Activated naive CD4-positive, alpha-beta T cell treated with anti-CD3 and anti-CD28 coated beads for 36 hours (primary cell): ENCODE measurements around the gene ECI2. TPM values are rescaled to one million over a fixed set of nuclear protein-coding genes. Genes with fewer than 3 reads are reported as not detected.

ENCODE experiments used
- CTCF ChIA-PET: fragments of 350-600 bp; sonication (Branson Sonifier 250); formaldehyde crosslinking; loops from one replicate; lab custom pipeline; 2021; ENCODE audit warnings: antibody characterized with exemption; lab: Charles Lee
- DNase-seq: peaks from one replicate; pipeline ENCODE4 v3.0.0-alpha.2; 2020
- H3K27ac Mint-ChIP-seq: one replicate; pipeline ENCODE4 v1.8.0; 2021; ENCODE audit warnings: mild to moderate bottlenecking, mixed read lengths
- H3K27me3 Mint-ChIP-seq: one replicate; pipeline ENCODE4 v1.8.0; 2021; ENCODE audit warnings: low read depth, mixed read lengths
- H3K36me3 Mint-ChIP-seq: one replicate; pipeline ENCODE4 v1.8.0; 2021; ENCODE audit warnings: low read depth, mixed read lengths
- H3K4me1 Mint-ChIP-seq: one replicate; pipeline ENCODE4 v1.8.0; 2021; ENCODE audit warnings: low read depth, mixed read lengths
- H3K4me3 Mint-ChIP-seq: one replicate; pipeline ENCODE4 v1.8.0; 2021; ENCODE audit warnings: mild to moderate bottlenecking, moderate library complexity, mixed read lengths
- H3K9me3 Mint-ChIP-seq: one replicate; pipeline ENCODE4 v1.8.0; 2021; ENCODE audit warnings: mixed read lengths
- intact Hi-C: fragments of 100-400 bp; cut with micrococcal nuclease; formaldehyde crosslinking; loops from one replicate; pipeline ENCODE4 v1.15.1; 2023
- total RNA-seq, 2 experiments: library from RNA; stranded (reverse); gene quantifications; one replicate each; pipeline ENCODE4 v1.2.3, GENCODE V29; 2021

ECI2 gene
- total RNA-seq, 2 experiments from 2014 or later, result 30.7 to 32.7 TPM

DNA sequence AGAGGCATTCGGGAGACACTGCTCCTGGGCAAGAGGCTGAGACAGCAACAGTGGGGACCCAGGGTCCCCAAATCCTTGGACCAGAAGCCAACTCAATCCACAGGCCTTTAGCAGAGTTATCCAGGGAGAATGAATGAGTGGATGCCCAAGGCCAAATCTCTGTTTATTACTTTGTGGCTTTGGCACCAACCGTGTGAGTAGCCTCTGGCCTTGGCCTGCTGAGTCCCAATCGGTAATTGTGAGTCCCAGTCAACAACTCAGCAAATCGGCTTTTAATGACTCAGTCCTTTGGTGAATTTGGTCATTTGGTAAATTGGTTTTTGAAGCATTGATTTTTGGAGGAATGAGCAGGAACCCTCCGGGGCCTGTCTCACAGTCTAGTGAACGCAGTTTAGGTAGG, 29.1 kb upstream of the ECI2 start:
- H3K4me1 Mint-ChIP-seq, result no peaks in the 10 kb centered on the region
- H3K27me3 Mint-ChIP-seq, result no peaks in the 10 kb centered on the region
- H3K27ac Mint-ChIP-seq, result no peak overlapping the region
- no peak overlapping the region for H3K4me3 Mint-ChIP-seq
- H3K36me3 Mint-ChIP-seq, result no peaks in the 10 kb centered on the region
- H3K9me3 Mint-ChIP-seq, result no peaks in the 10 kb centered on the region
- intact Hi-C loops, result no loop called here
- DNase-seq, result no peak
- CTCF ChIA-PET, result no interaction called here

DNA sequence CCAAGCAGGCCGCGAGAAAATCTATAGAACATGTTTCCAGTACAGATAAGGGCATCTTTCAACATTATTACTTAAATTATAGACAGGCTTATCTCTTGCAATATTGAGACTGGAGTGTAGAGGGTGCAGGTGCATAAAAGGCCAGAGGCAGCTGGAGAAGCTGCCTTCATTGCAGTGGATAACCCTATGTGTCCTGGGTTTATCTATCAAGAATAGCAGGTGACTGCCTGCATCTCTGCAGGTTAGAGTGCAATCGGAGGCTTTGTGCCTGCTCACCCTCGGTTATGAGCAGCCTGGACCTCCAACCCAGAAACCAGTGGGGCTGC, 28.7 kb upstream of the ECI2 start:
- intact Hi-C loops, result no loop called here
- H3K4me3 Mint-ChIP-seq, result no peak overlapping the region
- CTCF ChIA-PET, result no interaction called here

DNA sequence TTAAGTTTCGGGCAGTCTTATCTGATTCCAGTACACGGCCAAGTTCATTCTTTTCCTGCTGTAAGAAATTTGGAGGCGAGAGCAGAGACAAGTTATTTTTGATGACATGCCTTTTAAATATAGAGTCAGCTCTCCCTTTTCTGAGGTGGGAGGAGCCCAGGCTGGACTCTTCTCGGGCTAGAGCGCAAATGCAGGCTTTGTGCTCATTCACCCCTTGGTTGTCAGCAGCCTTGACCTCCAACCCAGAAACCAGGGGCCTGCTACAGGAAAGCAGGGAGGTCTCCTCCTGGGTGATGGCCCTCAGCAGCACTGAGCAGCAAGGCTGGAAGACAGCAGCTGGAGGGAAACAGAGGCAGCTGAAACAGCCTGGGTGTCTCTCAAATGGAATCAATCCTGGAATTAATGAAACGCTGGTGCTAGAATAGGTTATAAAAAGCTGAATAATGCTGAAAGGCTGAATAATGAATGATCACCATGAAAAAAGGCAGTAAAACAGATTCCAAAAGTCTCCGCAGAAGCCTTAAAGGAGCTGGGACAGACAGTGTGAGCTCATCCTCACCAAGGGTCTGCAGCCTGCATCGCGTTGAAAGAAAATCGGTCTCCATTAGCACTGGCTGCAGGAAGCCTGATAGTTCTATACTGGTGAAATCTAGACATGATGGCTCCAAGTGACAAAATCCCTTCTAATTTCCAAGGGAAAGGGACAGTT, 28.2 kb upstream of the ECI2 start:
- Mint-ChIP-seq H3K27me3 (no peaks in the 10 kb centered on the region), H3K4me1 (no peaks in the 10 kb centered on the region), H3K36me3 (no peaks in the 10 kb centered on the region), H3K4me3 (no peak overlapping the region), H3K27ac (no peak overlapping the region), H3K9me3 (no peaks in the 10 kb centered on the region)
- intact Hi-C loops, result no loop called here
- DNase-seq, result no peak
- CTCF ChIA-PET, result no interaction called here

More for the DNA sequence above, 28.7 kb upstream of the ECI2 start:
- Mint-ChIP-seq H3K9me3 (no peaks in the 10 kb centered on the region), H3K27me3 (no peaks in the 10 kb centered on the region), H3K27ac (no peak overlapping the region), H3K4me1 (no peaks in the 10 kb centered on the region), H3K36me3 (no peaks in the 10 kb centered on the region)
- DNase-seq, result no peak

DNA sequence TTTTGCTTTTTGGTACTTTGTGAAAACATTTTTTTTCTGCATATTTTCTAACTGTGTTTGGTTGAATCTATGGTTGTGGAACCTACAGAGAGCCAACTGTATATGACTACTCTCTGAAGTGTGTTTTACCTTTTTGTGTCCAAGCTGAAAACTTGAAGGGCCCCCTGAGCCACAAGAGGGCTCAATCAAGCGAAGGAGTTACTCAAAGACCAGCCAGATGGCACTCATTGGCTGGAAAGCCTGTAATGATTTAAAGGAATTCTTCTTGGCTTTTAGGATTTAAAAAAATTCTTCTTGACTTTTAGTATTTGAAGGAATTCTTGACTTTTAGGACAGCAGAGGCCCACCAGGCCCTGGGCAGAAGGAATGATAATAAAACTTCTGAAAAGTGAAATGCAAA, 27.0 kb upstream of the ECI2 start:
- no peaks in the 10 kb centered on the region for H3K4me1 Mint-ChIP-seq
- H3K36me3 Mint-ChIP-seq, result no peaks in the 10 kb centered on the region
- intact Hi-C loops, result no loop called here
- H3K27me3 Mint-ChIP-seq, result no peaks in the 10 kb centered on the region
- no peak overlapping the region for H3K4me3 Mint-ChIP-seq
- no peaks in the 10 kb centered on the region for H3K9me3 Mint-ChIP-seq
- H3K27ac Mint-ChIP-seq, result no peak overlapping the region
- CTCF ChIA-PET, result no interaction called here
- no peak for DNase-seq

DNA sequence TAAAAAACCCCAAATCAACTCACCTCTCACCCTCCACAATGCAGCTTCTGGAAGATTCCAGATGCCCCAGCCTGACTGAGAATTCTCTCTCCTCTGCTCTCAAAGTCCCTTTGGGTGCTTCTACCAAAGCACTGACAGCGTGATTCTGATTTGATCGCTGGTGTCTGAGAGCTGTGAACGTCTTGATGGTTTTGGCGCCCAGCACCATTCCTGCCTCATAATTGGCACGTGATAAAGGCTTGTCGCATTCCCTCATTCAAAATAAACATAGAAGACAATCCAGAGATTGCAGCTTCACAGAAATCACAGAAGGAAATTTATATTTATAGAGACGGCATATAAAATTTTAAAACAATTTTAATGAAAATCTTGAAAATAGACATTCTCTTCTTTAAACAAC, 24.1 kb upstream of the ECI2 start:
- H3K27me3 Mint-ChIP-seq, result no peaks in the 10 kb centered on the region
- CTCF ChIA-PET, result interaction anchor here (0.6 kb wide), 1 partner anchor 146 kb away, joined by 4 read pairs; no protein-coding TSS in a partner anchor
- H3K9me3 Mint-ChIP-seq, result no peaks in the 10 kb centered on the region
- peaks cover 6% of the 10 kb centered on the region for H3K4me1 Mint-ChIP-seq
- H3K27ac Mint-ChIP-seq, result no peak overlapping the region
- intact Hi-C loops, result loop anchor here (5.0 to 10.0 kb wide), 2 partner anchors 53 to 225 kb away; no protein-coding TSS in a partner anchor
- H3K36me3 Mint-ChIP-seq, result no peaks in the 10 kb centered on the region
- H3K4me3 Mint-ChIP-seq, result no peak overlapping the region
- no peak for DNase-seq

DNA sequence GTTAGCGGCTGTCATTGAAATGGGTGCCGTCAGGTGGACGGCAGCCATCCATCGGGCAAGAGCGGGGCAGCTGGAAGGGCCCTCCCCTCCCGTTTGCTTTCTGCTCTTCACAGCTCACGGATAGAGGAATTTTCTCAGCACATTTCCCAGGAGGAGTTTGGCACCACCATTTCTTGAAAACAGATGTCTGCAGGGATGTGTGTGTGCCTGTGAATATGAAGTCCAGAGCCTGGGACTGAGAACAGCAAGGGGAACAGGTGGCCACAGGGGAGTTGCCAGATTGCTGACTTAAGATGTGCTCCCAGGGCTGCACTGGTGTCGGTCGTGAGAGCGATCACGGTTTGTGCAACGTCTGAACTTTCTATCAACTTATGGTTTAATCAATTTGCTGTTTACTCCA, 22.1 kb upstream of the ECI2 start:
- peaks cover 6% of the 10 kb centered on the region for H3K4me1 Mint-ChIP-seq
- no peak overlapping the region for H3K4me3 Mint-ChIP-seq
- intact Hi-C loops, result loop anchor here (5.0 to 10.0 kb wide), 2 partner anchors 55 to 223 kb away; no protein-coding TSS in a partner anchor
- CTCF ChIA-PET, result interaction anchor here (1.7 kb wide), 1 partner anchor 103 kb away, joined by 4 read pairs; no protein-coding TSS in a partner anchor
- H3K9me3 Mint-ChIP-seq, result no peaks in the 10 kb centered on the region
- DNase-seq, result no peak
- H3K27me3 Mint-ChIP-seq, result peaks cover 3% of the 10 kb centered on the region
- no peaks in the 10 kb centered on the region for H3K36me3 Mint-ChIP-seq
- no peak overlapping the region for H3K27ac Mint-ChIP-seq

DNA sequence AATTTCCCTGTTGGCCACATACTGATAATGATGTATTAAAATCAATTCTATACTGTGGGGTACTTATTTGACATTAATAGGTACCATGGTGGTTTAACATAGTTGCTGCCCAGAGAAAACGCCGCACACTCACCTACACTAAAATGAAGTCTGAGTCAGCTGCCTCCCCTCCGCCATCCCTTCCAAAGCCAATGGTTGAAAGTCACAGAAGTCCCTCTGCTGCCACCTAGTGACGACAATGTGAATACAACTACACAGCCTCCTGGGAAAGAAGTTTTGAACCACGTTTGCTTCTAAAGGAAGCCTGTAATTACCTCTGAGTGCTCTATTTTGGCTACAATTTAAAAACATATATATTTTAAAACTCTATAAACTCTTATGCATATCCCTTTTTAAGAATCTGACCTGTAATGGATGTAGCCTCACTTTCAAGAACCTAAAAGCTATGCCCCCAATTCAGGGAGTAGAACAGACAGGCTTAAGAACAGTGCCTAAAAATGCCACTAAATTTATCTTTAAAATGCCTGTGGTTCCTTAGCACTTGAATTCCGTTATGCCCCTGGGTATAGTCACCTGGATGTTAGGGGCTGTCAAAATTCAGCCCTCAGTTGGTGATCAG, 20.6 kb upstream of the ECI2 start:
- Mint-ChIP-seq H3K4me3 (no peak overlapping the region), H3K36me3 (no peaks in the 10 kb centered on the region), H3K4me1 (peaks cover 6% of the 10 kb centered on the region), H3K27ac (no peak overlapping the region), H3K27me3 (peaks cover 3% of the 10 kb centered on the region), H3K9me3 (no peaks in the 10 kb centered on the region)
- DNase-seq, result peak; percentile 92
- intact Hi-C loops, result loop anchor here (1.0 to 10.0 kb wide), 9 partner anchors 20 to 414 kb away; partner anchors contain the start of gene FAM50B
- CTCF ChIA-PET, result interaction anchor here (0.6 to 2.1 kb wide), 21 partner anchors 11 to 415 kb away, joined by 3 to 11 read pairs (median 4); partner anchors contain the start of gene FAM50B

DNA sequence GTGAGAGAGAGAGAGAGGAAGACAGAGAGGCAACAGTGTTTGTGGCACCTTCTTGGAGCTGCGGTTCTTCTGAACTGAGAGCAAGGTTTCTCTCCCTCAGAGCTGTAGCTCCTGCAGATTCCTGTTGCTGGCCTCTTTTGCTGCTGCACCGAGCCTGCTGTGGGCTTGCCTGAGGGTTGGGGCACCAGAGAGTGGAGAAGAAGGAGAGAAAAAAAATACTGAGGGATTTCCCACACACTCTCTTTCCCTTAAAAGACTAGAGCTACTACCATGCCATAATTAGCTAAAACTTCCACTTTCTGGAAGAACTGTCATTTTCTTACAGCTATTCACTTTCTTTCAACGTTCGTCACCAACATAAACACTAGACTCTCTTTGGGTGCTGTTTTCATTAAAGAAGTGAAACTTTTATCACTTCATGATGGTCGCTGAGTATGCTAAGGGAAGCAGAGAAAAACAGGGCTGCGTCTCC, 18.2 kb upstream of the ECI2 start:
- no peak overlapping the region for H3K27ac Mint-ChIP-seq
- intact Hi-C loops, result loop anchor here (10.0 kb wide), 1 partner anchor 219 kb away; no protein-coding TSS in a partner anchor
- no peak overlapping the region for H3K4me3 Mint-ChIP-seq
- CTCF ChIA-PET, result interaction anchor here (0.8 to 0.9 kb wide), 2 partner anchors 9 to 100 kb away, joined by 3 read pairs; no protein-coding TSS in a partner anchor
- peaks cover 6% of the 10 kb centered on the region for H3K4me1 Mint-ChIP-seq
- H3K36me3 Mint-ChIP-seq, result no peaks in the 10 kb centered on the region
- no peak for DNase-seq
- no peaks in the 10 kb centered on the region for H3K9me3 Mint-ChIP-seq
- peaks cover 8% of the 10 kb centered on the region for H3K27me3 Mint-ChIP-seq

DNA sequence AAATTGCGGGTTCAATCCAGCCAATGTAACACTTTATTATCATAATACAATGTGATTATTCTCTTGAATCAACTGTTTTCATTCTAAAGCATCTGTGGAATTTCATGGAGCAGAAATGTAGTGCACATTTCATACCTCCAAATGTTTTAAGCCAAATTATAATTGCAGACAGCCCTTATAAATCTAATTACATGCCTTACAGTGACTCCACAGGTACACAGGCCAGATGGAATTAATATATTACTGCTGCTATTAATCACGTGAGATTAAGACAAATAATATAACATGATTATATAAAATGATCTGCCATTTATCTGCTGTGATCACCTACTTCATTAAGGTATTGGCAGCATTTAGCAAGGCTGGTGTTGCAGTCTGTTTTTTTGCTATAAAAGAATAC, 9.7 kb upstream of the ECI2 start:
- intact Hi-C loops, result no loop called here
- H3K4me1 Mint-ChIP-seq, result no peaks in the 10 kb centered on the region
- H3K4me3 Mint-ChIP-seq, result no peak overlapping the region
- H3K27ac Mint-ChIP-seq, result no peak overlapping the region
- H3K27me3 Mint-ChIP-seq, result peaks cover 2% of the 10 kb centered on the region
- CTCF ChIA-PET, result interaction anchor here (1.0 kb wide), 2 partner anchors 8 to 10 kb away, joined by 3 to 5 read pairs; no protein-coding TSS in a partner anchor
- H3K9me3 Mint-ChIP-seq, result peaks cover 1% of the 10 kb centered on the region
- H3K36me3 Mint-ChIP-seq, result no peaks in the 10 kb centered on the region
- no peak for DNase-seq

DNA sequence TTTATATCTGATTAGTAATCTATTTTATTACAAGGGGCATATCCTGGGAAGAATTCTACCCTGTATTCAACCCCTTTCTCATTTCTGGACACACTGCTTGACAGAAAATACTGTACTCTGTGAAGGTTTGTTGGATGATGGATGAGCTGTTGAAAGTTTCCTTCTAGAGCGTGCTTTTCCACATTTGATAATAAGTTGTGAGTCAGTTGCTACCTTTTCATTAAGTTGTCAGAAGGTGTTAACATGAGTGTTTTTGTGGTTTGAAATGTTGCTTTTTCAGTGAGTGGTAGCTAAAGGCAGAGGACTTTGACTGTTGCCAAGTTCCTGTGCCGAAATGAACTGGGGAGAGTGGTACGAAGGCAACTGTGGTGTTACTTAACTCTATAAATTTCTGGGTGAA, 3.9 kb upstream of the ECI2 start:
- DNase-seq, result no peak
- intact Hi-C loops, result loop anchor here (5.0 to 10.0 kb wide), 5 partner anchors 292 to 1374 kb away; partner anchors contain the start of genes FAM50B, RPP40 and WRNIP1
- H3K9me3 Mint-ChIP-seq, result peaks cover 1% of the 10 kb centered on the region
- H3K27ac Mint-ChIP-seq, result no peak overlapping the region
- no peaks in the 10 kb centered on the region for H3K27me3 Mint-ChIP-seq
- peaks cover 35% of the 10 kb centered on the region for H3K4me1 Mint-ChIP-seq
- no peak overlapping the region for H3K4me3 Mint-ChIP-seq
- CTCF ChIA-PET, result interaction anchor here (0.6 kb wide), 1 partner anchor 1348 kb away, joined by 3 read pairs; no protein-coding TSS in a partner anchor
- no peaks in the 10 kb centered on the region for H3K36me3 Mint-ChIP-seq

DNA sequence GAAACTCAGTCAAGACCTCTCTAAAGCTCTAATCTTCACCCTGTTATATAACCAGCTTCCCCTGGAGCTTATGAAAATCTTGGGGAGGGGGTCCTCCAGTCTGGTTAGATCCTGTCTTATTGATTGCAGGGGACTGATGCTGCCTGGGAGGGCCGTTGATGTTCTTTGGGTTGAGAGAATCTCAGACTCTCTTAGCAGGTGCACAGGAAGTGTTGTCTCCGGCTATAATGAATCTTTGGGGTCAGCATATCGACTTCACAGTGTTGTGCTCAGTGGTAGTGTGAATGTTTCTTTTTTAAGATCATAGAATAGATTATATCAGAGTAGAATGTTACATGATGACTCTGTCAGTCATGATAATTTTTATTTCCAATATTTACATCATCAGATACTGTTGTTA, 2.8 kb upstream of the ECI2 start:
- CTCF ChIA-PET, result no interaction called here
- H3K4me1 Mint-ChIP-seq, result peaks cover 40% of the 10 kb centered on the region
- intact Hi-C loops, result loop anchor here (5.0 to 10.0 kb wide), 5 partner anchors 291 to 1373 kb away; partner anchors contain the start of genes FAM50B, RPP40 and WRNIP1
- H3K27me3 Mint-ChIP-seq, result no peaks in the 10 kb centered on the region
- no peak for DNase-seq
- peaks cover 1% of the 10 kb centered on the region for H3K9me3 Mint-ChIP-seq
- H3K4me3 Mint-ChIP-seq, result no peak overlapping the region
- peak overlapping the region; percentile 25 for H3K27ac Mint-ChIP-seq
- peaks cover 2% of the 10 kb centered on the region for H3K36me3 Mint-ChIP-seq

DNA sequence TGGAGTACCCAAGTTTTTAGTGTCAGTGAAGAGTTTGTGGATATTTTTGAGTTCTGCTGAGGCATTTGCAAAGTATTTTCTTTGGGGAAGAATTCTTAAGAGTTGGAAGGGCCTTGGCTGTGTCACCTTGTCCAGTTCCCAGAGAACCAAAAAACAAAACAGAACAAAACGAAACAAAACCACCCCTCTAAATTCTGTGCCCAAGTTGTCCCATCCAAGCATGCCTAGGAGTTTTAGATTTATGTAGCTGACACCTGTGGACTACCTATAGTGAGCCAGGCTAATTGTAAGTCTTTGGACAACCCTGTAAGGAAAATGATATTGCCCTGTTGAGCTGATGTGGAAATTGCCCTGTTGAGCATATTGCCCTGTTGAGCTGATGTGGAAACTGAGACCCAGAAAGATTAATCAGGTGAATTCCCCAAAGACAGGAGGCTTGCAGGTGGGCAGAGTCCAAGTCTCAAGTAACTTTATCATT, 1.0 kb upstream of the ECI2 start:
- Mint-ChIP-seq H3K9me3 (peaks cover 9% of the 10 kb centered on the region), H3K27ac (peak overlapping the region; percentile 65), H3K4me1 (peaks cover 40% of the 10 kb centered on the region), H3K4me3 (peak overlapping the region; percentile 81), H3K27me3 (no peaks in the 10 kb centered on the region), H3K36me3 (peaks cover 16% of the 10 kb centered on the region)
- intact Hi-C loops, result loop anchor here (1.0 to 10.0 kb wide), 8 partner anchors 20 to 1372 kb away; partner anchors contain the start of genes FAM50B, RPP40, SLC22A23 and WRNIP1
- no peak for DNase-seq
- CTCF ChIA-PET, result interaction anchor here (1.4 to 1.7 kb wide), 3 partner anchors 19 to 115 kb away, joined by 3 to 7 read pairs (median 5); a partner anchor contains a TSS
